Suppressor macrophage treated with lipopolysaccharide for 1 hour (primary cell): Measurements from ENCODE around the gene RHBDD1.
A peak's percentile ranks its signal among the peaks of the same experiment; 100 is the strongest.

Experiments used
- DNase-seq, 3 donors: peaks; one replicate each; pipeline ENCODE4 v3.0.0-alpha.2; 2020 to 2022

Gene RHBDD1

DNA sequence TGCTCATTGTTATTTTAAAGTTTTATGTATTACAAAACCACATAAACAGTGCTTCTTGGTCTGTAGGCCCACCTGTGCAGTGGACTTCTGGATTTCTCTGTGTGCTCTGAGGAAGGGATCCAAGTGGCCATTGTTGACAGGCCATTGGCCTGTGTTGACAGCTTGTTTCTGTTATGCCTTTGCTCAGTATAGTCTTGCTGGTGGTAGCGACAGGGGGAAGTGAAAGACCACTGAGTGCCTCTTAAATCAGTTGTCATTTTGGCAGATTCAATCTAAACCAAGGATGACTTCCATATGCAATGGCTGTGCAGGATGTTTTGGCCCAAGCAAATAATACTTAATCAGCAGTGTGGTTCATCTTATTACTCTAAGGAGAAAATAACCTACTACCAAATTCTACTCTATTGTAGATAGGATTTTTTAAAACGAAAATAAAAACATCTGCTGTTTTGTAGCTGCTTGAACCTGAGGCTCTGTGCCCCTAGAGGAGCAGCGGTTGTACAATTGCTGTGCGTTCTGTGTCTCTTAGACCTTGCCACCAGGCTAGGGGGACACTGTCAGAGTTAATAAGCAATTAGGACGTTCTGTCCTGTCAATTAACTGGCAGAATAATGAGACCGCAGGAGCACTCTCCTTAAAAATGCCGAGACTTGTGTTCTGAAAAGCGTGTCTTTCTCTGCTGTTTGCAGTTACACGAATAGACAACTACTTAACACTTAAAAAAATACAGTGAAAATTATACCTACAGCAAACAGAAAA, 108.2 kb downstream of the RHBDD1 start:
- no peak for DNase-seq

DNA sequence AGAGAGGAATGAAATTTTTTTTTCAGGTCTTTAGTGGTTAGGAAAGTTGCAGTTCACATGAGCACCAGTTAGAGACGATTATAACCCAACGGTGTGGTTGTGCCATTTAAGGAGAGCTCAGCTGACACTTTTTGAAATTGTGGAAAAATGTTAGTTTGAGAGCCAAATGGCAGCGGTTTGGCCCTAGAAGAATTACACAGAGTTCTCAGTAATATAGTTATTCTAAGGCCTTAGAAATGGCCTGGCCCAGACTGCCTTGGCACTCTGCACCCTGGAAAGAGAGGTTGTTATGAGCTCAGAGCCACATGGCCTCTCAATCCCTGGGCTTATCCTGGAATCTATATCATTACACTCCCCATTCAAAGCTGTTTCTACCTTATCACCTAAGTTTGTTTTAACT, 117.4 kb downstream of the RHBDD1 start:
- DNase-seq, result no peak

- DNase-seq, result no peak
These were observed 118.0 kb downstream of the RHBDD1 start for GRCh38 chr2:226953826-226954225.

DNA sequence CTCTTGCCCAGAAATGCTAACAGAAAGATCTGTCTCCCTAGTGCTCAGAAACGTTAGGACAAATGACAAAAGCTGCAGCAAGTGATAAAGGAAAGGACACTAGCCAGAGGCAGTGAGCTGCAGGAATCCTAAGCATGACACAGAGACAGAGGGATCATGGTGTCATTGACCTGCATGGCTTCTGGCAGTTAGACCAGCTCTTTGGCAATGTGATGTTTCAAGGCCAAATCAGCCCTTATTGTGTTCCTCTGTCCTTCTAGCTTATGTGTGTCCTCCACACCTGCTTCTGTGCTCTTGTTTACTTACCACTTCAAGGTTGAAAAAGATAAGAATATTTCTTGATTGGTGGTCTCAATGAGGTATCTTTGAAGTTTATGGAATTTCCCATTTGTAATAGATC, 120.8 kb downstream of the RHBDD1 start:
- no peak for DNase-seq

DNA sequence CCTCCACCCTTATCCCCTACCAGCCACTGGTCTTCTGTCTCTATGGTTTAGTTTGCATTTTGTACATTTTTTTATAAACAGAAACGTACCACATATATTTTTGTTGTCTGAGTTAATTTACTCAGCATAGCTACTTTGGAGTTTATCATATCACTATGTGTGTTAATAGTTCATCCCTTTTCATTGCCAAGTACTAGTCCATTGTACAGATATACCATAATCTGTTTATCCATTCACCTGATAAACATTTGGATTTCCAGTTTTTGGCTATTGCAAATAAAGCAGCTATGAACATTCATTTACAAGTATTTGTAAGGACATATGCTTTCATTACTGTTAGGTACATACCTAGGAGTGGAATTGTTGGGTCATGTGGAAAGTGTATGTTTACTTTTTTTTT, 123.6 kb downstream of the RHBDD1 start:
- no peak for DNase-seq

- DNase-seq, result no peak
These were observed 126.4 kb downstream of the RHBDD1 start for GRCh38 chr2:226962176-226962773.

DNA sequence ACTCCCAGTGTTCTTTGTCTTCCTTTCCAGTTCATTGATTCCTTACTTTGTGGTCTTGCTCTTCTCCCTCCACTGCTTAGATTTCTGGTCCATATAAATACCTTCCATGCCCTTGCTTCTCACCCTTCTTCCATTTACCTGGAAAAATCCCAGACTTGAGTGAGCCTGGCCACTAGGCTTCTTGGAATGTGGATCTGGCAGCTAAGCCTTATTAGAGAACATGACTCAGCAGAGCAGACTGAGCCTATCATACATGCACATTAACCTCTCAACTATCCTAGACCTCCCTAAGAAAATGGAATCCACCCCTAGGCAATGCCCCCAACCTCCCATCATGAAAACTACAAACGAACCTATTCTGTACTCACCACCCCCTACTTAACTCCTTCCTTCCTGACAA, 127.7 kb downstream of the RHBDD1 start:
- no peak for DNase-seq

GRCh38 chr2:226965376-226965775, 129.5 kb downstream of the RHBDD1 start:
- DNase-seq, result no peak

DNA sequence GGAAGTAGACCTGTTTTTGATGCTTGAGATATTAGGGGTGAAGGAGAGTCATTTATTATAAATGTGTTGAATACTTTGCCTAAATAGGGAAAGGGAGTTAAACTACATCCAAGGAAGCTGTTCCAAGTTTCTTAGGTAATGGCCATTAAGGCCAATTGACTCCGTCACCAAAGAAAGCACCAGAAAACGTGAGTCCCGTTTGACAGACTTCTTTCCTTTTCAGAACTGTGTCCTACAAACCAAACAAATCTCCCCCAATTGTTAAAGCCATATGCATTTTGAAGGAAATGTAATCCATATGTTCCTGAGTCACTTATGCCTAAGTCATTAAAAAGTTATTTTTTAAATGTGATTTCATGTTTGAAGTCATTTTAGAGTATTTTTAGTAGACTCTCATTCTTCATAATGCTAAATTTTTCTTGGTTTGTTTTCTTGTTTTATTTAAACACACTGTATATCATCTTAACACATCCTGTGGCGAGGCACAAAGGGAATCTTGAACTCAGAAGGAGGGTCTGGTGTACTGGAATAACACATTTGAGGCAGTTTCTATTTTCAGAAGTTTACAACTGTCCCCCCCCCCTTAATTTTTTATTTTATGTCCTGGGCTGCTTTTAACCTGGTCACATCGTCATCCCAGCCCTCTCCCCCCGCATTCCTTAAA, 133.7 kb downstream of the RHBDD1 start:
- no peak for DNase-seq

GRCh38 chr2:226970362-226970761, 134.5 kb downstream of the RHBDD1 start:
- no peak for DNase-seq

DNA sequence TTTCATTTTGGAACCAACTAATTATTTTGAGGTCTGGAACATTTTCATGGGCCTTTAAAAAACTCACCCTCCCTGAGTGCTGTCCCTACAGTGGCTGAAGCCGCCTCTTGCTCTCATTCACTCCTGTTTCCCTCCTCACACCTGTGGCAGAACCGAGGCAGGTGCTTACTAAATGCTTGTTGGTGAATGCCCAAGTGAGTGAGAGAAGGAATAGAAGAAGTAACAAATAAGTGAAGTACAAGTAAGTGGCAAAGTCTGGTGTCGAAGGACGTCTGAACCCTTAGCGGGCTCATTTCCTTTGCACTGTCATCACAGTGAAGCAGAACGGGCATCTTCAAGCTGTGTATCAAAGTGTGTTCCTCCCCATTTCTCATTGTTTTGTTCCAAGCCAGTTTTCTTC, 135.2 kb downstream of the RHBDD1 start:
- no peak for DNase-seq

GRCh38 chr2:226971770-226972169, 135.9 kb downstream of the RHBDD1 start:
- no peak for DNase-seq

DNA sequence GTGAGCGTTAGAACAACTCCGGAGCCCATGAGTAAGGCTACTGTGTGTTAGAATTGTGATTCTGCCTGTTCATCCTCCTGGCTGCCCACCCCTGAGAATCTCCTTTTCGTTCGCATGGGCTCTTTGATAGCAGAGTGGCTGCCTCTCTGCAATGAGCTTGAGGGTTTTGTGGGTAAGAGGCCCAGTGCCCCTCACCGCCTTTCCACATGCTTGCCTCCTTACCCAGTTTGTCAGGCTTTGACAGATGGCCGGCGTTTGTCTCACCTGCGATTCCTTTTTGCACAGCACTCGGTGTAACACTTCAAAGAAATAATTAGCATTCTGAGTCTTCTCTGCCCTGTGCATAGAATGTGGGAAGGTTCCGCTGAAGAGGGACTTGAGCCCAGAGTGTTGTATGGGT, 138.0 kb downstream of the RHBDD1 start:
- no peak for DNase-seq

DNA sequence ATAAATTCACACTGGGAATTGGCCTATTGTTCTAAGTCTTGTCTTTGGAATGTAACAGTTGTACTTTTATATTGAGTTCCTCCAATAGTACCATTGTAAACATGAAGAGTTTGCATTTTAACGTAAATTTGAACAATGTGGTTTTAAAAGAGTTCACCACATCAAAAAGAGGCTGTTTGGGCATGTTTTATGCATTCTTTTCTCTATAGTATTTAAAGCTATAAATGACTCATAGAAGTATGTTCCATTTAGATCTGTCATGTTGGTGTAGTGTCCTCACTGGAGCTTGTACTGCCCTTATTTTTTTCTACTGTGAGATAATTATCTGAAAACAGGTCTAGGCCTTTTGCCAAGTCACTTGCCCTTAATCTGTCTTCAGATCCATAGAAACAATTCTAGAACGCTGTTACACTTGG, 141.9 kb downstream of the RHBDD1 start:
- DNase-seq, result no peak

DNA sequence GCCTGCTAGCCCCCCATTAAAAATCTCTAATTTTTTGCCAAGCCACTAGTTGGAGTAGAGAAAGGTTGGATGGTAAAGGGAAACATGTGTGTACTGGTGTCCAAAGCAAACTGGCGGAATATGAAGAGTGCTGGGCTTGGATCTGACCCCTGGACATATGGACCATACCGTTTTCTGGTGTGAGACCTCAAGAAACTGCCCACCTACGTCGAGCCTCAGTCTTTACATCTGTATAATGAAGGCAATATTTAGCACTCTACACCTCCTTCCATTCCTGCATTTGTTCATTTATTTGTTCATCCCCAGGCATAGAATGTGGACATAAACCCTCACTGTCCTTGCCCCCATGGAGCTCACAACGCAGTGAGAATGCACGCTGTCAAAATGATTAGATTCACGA, 142.4 kb downstream of the RHBDD1 start:
- DNase-seq, result no peak

DNA sequence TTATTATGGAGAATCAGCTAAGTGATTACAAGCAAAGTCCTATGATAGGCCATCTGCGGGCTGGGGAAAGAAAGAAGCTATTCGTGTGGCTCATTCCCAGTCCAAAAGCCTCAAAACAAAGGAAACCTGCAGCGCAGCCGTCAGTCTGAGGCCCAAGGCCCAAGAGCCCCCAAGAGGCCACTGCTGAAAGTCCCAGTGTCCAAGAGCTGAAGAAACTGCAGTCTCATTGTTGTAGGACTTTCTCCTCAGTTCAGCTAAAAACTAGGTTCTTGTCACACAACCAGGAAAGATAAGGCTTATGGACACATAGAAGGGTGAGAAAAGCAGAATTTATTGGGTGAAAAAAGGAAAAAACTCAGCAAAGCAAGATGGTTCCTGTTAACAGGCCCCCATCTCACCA, 143.2 kb downstream of the RHBDD1 start:
- DNase-seq, result no peak

GRCh38 chr2:226981791-226982326, 146.0 kb downstream of the RHBDD1 start:
- DNase-seq, result no peak

DNA sequence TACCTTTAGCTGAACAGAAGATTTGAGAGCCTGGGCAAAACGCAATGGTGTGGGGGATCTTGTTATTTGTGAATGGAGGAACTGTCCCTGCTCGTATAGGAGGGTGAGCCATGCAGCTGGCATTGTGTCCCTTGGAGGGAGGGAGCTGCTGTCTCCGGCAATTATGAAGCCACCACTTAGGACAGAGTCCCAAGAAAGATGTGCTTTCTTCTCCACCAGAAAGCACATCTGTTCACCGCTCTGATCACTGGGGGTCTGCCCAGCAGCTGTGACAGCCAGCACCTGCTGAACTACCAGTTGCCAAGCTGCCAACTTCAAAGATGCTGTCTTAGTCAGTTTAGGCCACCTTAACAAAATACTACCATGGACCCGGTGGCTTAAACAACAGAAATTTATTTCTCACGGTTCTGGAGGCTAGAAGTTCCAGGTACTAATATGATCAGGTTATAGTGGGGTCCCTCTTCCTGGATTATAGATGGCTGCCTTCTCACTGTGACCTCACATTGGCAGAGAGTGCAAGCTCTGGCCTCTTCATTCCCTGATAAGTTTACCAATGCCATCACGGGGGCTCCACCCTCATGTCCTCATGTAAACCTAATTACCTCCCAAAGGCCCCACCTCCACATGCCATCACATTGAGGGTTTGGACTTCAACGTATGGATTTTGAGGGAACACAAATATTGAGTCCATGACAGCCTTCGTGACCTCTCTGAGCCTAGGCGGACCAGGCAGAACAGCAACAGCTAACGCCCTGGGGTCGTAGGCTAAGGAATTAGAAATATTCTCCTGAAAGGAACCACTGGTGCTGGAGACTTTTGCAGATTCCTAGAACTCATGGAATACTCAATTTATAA, 148.3 kb downstream of the RHBDD1 start:
- no peak for DNase-seq

- DNase-seq, result peak; percentile 40 to 43 (median 41)
These were observed 149.1 kb downstream of the RHBDD1 start for GRCh38 chr2:226984750-226985582.

- DNase-seq, result no peak
These were observed 149.7 kb downstream of the RHBDD1 start for GRCh38 chr2:226985583-226985946.

DNA sequence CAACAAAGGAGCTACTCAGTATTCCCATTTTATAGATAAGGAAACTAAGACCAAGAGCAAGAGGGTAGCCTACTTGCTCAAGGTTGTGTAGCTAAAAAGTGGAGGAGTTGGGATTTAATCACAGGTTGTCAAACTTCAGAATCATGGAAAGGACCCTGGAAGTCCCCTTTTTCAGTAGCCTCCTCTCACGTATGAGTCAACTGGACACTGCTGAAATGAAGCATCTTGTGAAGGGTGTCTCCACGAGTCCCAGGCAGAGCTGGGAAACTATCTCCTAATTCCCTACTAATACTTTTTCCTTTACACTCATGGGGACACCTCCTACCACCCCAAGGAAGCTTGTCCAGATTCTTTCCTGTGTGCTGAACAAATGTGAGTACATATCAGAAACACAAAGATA, 155.8 kb downstream of the RHBDD1 start:
- DNase-seq, result peak; percentile 1 to 21 (median 7)

DNA sequence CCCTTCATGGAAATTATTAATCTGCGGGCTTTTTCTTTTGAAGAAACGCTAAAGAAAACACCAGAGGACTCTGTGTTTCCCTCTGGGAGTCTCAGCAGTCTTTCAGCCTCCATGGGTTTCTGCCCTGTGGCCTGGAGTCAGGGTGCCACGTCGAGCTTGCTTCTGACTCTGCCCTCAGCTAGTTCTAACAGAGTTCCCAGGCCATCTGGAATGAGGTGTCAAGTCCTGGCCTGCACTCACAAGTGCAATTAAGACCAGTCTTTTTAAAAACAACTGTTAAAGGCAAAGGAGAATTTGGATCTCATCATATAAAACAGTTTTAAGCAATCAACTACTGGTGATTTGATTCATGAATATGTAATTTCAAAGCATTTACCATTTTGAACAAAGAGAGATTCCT, 157.3 kb downstream of the RHBDD1 start:
- no peak for DNase-seq
